ENCODE data around the gene ABCA8. TPM values are rescaled to one million over a fixed set of nuclear protein-coding genes. Genes with fewer than 3 reads are reported as not detected.

The ABCA8 gene
- total RNA-seq, 1 donor from 2014 or later = not detected

- peak overlapping the region; percentile 22 for H3K27ac Mint-ChIP-seq (ENCODE audit: unreplicated experiment)
- H3K27ac ChIP-seq (ENCODE audit: low read depth, low read length) = no peak overlapping the region
- H3K27me3 Mint-ChIP-seq (ENCODE audit: low read depth, unreplicated experiment) = no peaks in the 10 kb centered on the region
- no peak for TF ChIP-seq EZH2 (IDR thresholded peaks at IDR 0.05; ENCODE audit: insufficient read depth, low read length)
- TF ChIP-seq, protein P1, sequence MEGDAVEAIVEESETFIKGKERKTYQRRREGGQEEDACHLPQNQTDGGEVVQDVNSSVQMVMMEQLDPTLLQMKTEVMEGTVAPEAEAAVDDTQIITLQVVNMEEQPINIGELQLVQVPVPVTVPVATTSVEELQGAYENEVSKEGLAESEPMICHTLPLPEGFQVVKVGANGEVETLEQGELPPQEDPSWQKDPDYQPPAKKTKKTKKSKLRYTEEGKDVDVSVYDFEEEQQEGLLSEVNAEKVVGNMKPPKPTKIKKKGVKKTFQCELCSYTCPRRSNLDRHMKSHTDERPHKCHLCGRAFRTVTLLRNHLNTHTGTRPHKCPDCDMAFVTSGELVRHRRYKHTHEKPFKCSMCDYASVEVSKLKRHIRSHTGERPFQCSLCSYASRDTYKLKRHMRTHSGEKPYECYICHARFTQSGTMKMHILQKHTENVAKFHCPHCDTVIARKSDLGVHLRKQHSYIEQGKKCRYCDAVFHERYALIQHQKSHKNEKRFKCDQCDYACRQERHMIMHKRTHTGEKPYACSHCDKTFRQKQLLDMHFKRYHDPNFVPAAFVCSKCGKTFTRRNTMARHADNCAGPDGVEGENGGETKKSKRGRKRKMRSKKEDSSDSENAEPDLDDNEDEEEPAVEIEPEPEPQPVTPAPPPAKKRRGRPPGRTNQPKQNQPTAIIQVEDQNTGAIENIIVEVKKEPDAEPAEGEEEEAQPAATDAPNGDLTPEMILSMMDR (IDR thresholded peaks at IDR 0.05; ENCODE audit: insufficient read depth, low read depth, low read length) = no peak
- FAIRE-seq (no peak), DNase-seq (ENCODE audit: low read depth) (peak; percentile 5)
- H3K36me3 ChIP-seq (ENCODE audit: insufficient read depth, low read length) = no peaks in the 10 kb centered on the region
- no peaks in the 10 kb centered on the region for H3K9me3 Mint-ChIP-seq (ENCODE audit: unreplicated experiment)
- H3K79me2 ChIP-seq (ENCODE audit: insufficient read depth, low read length) = no peaks in the 10 kb centered on the region
- H2AFZ ChIP-seq (ENCODE audit: low read depth, low read length) = peak overlapping the region; percentile 18
- no peaks in the 10 kb centered on the region for H4K20me1 ChIP-seq (ENCODE audit: insufficient read depth, low read length)
- H3K9me3 ChIP-seq (ENCODE audit: insufficient read depth, low read depth, low read length) = no peaks in the 10 kb centered on the region
- no peak overlapping the region for H3K4me3 ChIP-seq (ENCODE audit: insufficient read depth, low read depth, low read length)
- H3K9ac ChIP-seq (ENCODE audit: low read length) = no peak overlapping the region
- no peak overlapping the region for H3K4me2 ChIP-seq (ENCODE audit: low read length)
- peaks cover 25% of the 10 kb centered on the region for H3K4me1 Mint-ChIP-seq (ENCODE audit: low read depth, unreplicated experiment)
- H3K4me1 ChIP-seq (ENCODE audit: insufficient read depth, low read length) = peaks cover 4% of the 10 kb centered on the region
- H3K36me3 Mint-ChIP-seq (ENCODE audit: low read depth, unreplicated experiment) = no peaks in the 10 kb centered on the region
- H3K4me3 Mint-ChIP-seq (ENCODE audit: unreplicated experiment) = no peak overlapping the region
- H3K27me3 ChIP-seq (ENCODE audit: insufficient read depth, low read length) = no peaks in the 10 kb centered on the region
Observed at GRCh38 chr17:68910251-68910705, 44.9 kb downstream of the ABCA8 start.

DNA sequence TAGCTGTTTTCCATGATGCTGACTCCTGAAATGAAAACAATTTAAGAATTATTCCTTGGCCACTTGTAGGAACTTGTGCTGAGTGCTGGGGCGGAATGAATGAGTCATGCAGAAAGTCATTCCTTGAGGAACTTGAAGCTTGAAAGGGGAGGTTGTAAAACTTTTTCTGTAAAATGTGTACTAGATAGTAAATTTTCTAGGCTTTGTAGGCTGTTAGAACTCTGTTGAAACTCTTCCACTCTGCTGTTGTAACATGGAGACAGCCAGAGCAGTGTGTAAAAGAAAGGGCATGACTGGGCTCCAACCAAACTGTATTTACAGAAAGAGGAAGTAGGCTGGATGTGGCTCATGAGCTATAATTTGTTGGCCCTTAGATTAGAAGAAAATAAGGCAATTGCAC, 46.1 kb downstream of the ABCA8 start:
- Mint-ChIP-seq H3K4me3 (ENCODE audit: unreplicated experiment) (no peak overlapping the region), H3K27ac (ENCODE audit: unreplicated experiment) (peak overlapping the region; percentile 92), H3K4me1 (ENCODE audit: low read depth, unreplicated experiment) (peaks cover 25% of the 10 kb centered on the region), H3K27me3 (ENCODE audit: low read depth, unreplicated experiment) (no peaks in the 10 kb centered on the region), H3K36me3 (ENCODE audit: low read depth, unreplicated experiment) (no peaks in the 10 kb centered on the region), H3K9me3 (ENCODE audit: unreplicated experiment) (no peaks in the 10 kb centered on the region)
- Histone ChIP-seq H3K4me3 (ENCODE audit: insufficient read depth, low read depth, low read length) (no peak overlapping the region), H3K4me1 (ENCODE audit: insufficient read depth, low read length) (peaks cover 4% of the 10 kb centered on the region), H4K20me1 (ENCODE audit: insufficient read depth, low read length) (no peaks in the 10 kb centered on the region), H3K9ac (ENCODE audit: low read length) (no peak overlapping the region), H3K79me2 (ENCODE audit: insufficient read depth, low read length) (no peaks in the 10 kb centered on the region), H3K4me2 (ENCODE audit: low read length) (peak overlapping the region; percentile 54), H3K27ac (ENCODE audit: low read depth, low read length) (peak overlapping the region; percentile 43), H2AFZ (ENCODE audit: low read depth, low read length) (no peak overlapping the region), H3K9me3 (ENCODE audit: insufficient read depth, low read depth, low read length) (no peaks in the 10 kb centered on the region), H3K36me3 (ENCODE audit: insufficient read depth, low read length) (no peaks in the 10 kb centered on the region), H3K27me3 (ENCODE audit: insufficient read depth, low read length) (no peaks in the 10 kb centered on the region)
- FAIRE-seq = no peak
- peak; percentile 95 for DNase-seq (ENCODE audit: low read depth)
- TF ChIP-seq, protein P1 (IDR thresholded peaks at IDR 0.05; ENCODE audit: insufficient read depth, low read depth, low read length) = no peak
- no peak for TF ChIP-seq EZH2 (IDR thresholded peaks at IDR 0.05; ENCODE audit: insufficient read depth, low read length)

DNA sequence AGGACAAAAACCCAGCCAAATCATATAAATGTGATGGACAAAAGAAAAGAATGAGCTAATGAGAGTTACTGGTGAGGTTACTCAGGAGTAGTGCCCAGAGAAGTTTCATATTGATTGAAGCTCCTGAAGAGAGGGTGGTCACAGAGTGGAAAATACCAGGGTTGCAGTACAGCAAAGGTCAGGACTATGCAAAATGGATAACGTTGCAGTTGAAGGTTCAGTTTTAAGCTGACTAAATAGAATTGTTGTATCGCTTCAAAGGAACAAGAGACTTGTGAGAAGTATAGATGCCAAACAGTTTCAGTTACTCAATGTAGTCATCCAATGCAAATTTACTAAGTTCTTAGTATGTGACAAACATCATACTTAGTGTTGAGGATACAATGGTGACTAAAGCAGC, 47.1 kb downstream of the ABCA8 start:
- no peak overlapping the region for H3K4me2 ChIP-seq (ENCODE audit: low read length)
- Mint-ChIP-seq H3K4me1 (ENCODE audit: low read depth, unreplicated experiment) (peaks cover 25% of the 10 kb centered on the region), H3K36me3 (ENCODE audit: low read depth, unreplicated experiment) (no peaks in the 10 kb centered on the region), H3K9me3 (ENCODE audit: unreplicated experiment) (no peaks in the 10 kb centered on the region), H3K4me3 (ENCODE audit: unreplicated experiment) (no peak overlapping the region), H3K27ac (ENCODE audit: unreplicated experiment) (no peak overlapping the region), H3K27me3 (ENCODE audit: low read depth, unreplicated experiment) (no peaks in the 10 kb centered on the region)
- H4K20me1 ChIP-seq (ENCODE audit: insufficient read depth, low read length) = no peaks in the 10 kb centered on the region
- H3K27ac ChIP-seq (ENCODE audit: low read depth, low read length) = no peak overlapping the region
- H3K36me3 ChIP-seq (ENCODE audit: insufficient read depth, low read length) = no peaks in the 10 kb centered on the region
- H3K9me3 ChIP-seq (ENCODE audit: insufficient read depth, low read depth, low read length) = no peaks in the 10 kb centered on the region
- TF ChIP-seq, protein P1 (IDR thresholded peaks at IDR 0.05; ENCODE audit: insufficient read depth, low read depth, low read length) = no peak
- TF ChIP-seq EZH2 (IDR thresholded peaks at IDR 0.05; ENCODE audit: insufficient read depth, low read length) = no peak
- no peaks in the 10 kb centered on the region for H3K79me2 ChIP-seq (ENCODE audit: insufficient read depth, low read length)
- DNase-seq (ENCODE audit: low read depth) (no peak), FAIRE-seq (no peak)
- H2AFZ ChIP-seq (ENCODE audit: low read depth, low read length) = no peak overlapping the region
- no peak overlapping the region for H3K9ac ChIP-seq (ENCODE audit: low read length)
- H3K27me3 ChIP-seq (ENCODE audit: insufficient read depth, low read length) = no peaks in the 10 kb centered on the region
- peaks cover 4% of the 10 kb centered on the region for H3K4me1 ChIP-seq (ENCODE audit: insufficient read depth, low read length)
- no peak overlapping the region for H3K4me3 ChIP-seq (ENCODE audit: insufficient read depth, low read depth, low read length)
